ENCODE measurements around the gene SH3BP2.

SH3BP2 gene

DNA sequence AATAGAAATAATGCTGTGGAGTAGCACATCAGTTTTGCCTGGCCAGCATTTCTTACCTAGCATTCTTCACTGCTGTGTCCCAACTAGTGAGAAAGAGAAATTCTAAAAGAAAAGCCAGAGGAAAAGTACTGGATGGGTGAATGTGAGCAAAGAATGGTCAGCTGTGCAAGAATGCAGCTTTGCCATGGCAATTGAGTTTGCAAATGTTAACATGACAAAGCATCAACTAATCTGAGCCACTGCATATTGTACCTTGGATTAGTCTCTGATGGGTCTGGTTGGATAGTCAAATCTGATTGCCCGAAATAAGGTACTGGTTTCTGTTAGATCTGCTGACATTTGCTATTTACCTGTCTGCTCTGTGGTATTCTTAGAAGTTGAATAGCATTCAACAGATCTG is 89.5 kb downstream of the SH3BP2 start:
- no peak for DNase-seq

DNA sequence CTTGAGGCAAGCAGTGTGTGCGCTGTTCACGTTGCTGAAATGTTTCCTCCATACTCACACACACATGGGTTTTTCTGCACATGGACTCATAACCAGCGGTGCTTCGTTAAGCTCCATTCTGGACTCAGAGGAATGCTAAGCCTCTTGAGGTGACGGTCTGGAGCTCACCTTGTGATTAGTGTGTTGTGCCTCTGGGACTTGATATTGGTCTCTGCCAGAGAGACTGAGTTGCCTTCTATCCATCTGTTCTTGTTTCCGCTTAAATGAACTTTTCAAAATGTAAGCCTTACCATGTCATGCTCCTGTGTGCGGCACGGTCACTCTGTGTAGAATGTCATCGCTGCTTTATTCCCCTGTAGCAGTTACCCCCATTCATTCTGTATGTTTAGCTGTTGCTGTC is 93.3 kb downstream of the SH3BP2 start:
- no peak for DNase-seq

DNA sequence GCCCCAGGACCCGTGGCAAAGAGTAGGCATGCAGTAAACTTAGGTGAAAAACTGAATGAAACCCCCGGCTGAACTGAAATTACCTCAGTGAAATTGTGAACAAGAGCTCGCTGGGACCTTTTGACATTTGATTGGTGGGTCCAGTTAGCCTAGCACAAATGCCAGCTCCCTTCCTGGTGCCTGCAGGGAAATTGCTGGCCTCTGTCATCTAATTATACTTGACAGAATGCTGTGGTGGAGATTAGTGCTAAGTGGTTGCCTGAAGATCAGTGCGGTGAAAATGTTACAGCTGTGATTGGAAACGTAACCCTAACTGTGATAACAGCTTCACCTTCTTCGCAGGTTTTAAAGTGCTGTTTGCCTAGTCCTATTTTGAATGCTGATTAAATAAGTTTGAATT is 93.7 kb downstream of the SH3BP2 start:
- DNase-seq = no peak

DNA sequence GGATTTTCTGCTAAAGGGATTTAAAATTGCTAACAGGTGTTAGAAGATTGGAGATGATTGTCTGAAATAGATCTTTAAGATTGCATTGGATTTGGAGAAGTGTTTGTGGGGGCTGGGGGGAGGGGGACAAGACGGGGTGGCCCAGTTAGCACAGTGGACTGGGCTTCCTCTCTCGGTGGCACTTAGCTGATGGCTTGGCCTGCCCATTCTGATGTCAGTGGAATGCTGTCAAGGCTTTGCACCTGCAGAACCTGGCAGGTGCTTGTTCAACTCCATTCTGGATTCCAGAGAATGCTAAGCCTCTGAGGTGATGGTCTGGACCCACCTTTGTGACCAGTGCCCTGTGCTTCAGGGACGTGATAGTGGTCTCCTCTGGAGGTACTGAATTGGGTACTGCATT is 94.5 kb downstream of the SH3BP2 start:
- no peak for DNase-seq

DNA sequence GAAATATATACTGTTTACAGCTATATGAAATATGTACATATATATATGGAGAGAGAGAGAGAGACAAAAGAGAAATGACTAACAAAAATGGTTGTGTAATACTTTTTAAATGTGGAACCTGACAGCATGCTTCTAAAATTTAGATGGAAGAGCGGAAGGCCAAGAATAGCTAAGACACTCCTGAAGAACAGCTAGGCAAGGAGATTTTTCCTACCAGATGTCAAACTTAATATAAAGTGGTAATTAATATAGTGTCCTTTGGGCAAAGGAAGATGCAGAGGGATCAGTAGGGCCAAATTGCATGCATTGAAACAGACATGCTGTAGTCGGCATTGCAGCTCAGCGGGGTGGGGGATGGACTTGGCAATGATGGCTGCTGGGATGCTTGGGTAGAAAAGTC is 96.0 kb downstream of the SH3BP2 start:
- no peak for DNase-seq

Measured in activated CD4-positive, alpha-beta T cell treated with anti-CD3 and anti-CD28 coated beads for 4 hours (primary cell).